Thoracic aorta (tissue), 2 donors: ENCODE measurements around the gene OPN4. TPM values are rescaled to one million over a fixed set of nuclear protein-coding genes. Genes with fewer than 3 reads are reported as not detected.

Experiments used
- ATAC-seq: fragments of 150-250 bp; one replicate; pipeline ENCODE4 v1.8.0; 2017; ENCODE audit warnings: low read depth; ENCODE audit not compliant: insufficient number of reproducible peaks, low FRiP score
- DNase-seq: peaks from one replicate; pipeline ENCODE4 v3.0.0-alpha.2; 2020; ENCODE audit warnings: low spot score
- H3K27ac ChIP-seq, 2 donors: fragments of 200-600 bp; sonication (generic); 1 replicate in 1 of 2; 2 replicates in 1 of 2; pipeline ENCODE4 v1.5.1; 2016; ENCODE audit warnings: mild to moderate bottlenecking in 2 of 2, moderate library complexity in 2 of 2
- H3K27me3 ChIP-seq: fragments of 200-600 bp; sonication (generic); replicated peaks from 2 replicates; pipeline ENCODE4 v1.6.0; 2016; ENCODE audit warnings: mild to moderate bottlenecking; ENCODE audit not compliant: insufficient read depth
- H3K36me3 ChIP-seq: fragments of 200-600 bp; sonication (generic); one replicate; pipeline ENCODE4 v1.5.1; 2016
- H3K4me1 ChIP-seq, 2 donors: fragments of 200-600 bp; sonication (generic); 1 replicate in 1 of 2; 2 replicates in 1 of 2; pipeline versions ENCODE4 v1.5.1 to v1.6.0; 2016; ENCODE audit warnings: low read depth in 2 of 2, mild to moderate bottlenecking in 1 of 2; ENCODE audit not compliant: control insufficient read depth in 1 of 2
- H3K4me3 ChIP-seq: fragments of 200-600 bp; sonication (generic); 2 replicates; pipeline ENCODE4 v1.5.1; 2016; ENCODE audit warnings: mild to moderate bottlenecking
- H3K9me3 ChIP-seq: fragments of 200-600 bp; sonication (generic); 2 replicates; pipeline ENCODE4 v1.5.1; 2016
- CTCF ChIP-seq: fragments of 200-600 bp; sonication (generic); IDR thresholded peaks from one replicate; pipeline ENCODE4 v1.5.1; 2019; ENCODE audit warnings: antibody characterized with exemption
- total RNA-seq, 2 donors: library from RNA; depleted of rRNA; stranded (reverse); fragments of >200 nt; gene quantifications; one replicate each; pipeline versions ENCODE4 v1.1.0 to v1.2.3, GENCODE V29; 2016

The OPN4 gene
- total RNA-seq, 2 donors from 2014 or later: not detected

GRCh38 chr10:86670290-86670811, 16.0 kb downstream of the OPN4 start:
- TF ChIP-seq CTCF: no peak
- peaks cover 42 to 79% of the 10 kb centered on the region in 2 donors for H3K4me1 ChIP-seq
- H3K27me3 ChIP-seq: no peaks in the 10 kb centered on the region
- peak overlapping the region; percentile 72 for H3K4me3 ChIP-seq
- H3K9me3 ChIP-seq: no peaks in the 10 kb centered on the region
- peak overlapping the region; percentile 85 to 94 for H3K27ac ChIP-seq
- no peak for DNase-seq
- peaks cover 5% of the 10 kb centered on the region for H3K36me3 ChIP-seq
- ATAC-seq: no peak

- Histone ChIP-seq H3K27me3 (no peaks in the 10 kb centered on the region), H3K36me3 (peaks cover 5% of the 10 kb centered on the region), H3K4me1 (peaks cover 45 to 85% of the 10 kb centered on the region in 2 donors), H3K9me3 (no peaks in the 10 kb centered on the region), H3K4me3 (peak overlapping the region; percentile 72), H3K27ac (peak overlapping the region; percentile 85 to 94)
- TF ChIP-seq CTCF: no peak
- ATAC-seq: no peak
- no peak for DNase-seq
These were observed 16.5 kb downstream of the OPN4 start for GRCh38 chr10:86670876-86671275.

GRCh38 chr10:86671419-86671818, 17.1 kb downstream of the OPN4 start:
- no peak for TF ChIP-seq CTCF
- no peak for ATAC-seq
- peak overlapping the region; percentile 72 for H3K4me3 ChIP-seq
- H3K4me1 ChIP-seq: peaks cover 45 to 90% of the 10 kb centered on the region in 2 donors
- H3K27me3 ChIP-seq: no peaks in the 10 kb centered on the region
- H3K9me3 ChIP-seq: no peaks in the 10 kb centered on the region
- H3K27ac ChIP-seq: peak overlapping the region; percentile 85 to 94
- peaks cover 5% of the 10 kb centered on the region for H3K36me3 ChIP-seq
- no peak for DNase-seq

GRCh38 chr10:86671985-86672710, 17.8 kb downstream of the OPN4 start:
- Histone ChIP-seq H3K9me3 (no peaks in the 10 kb centered on the region), H3K4me1 (peaks cover 49 to 90% of the 10 kb centered on the region in 2 donors), H3K36me3 (peaks cover 5% of the 10 kb centered on the region), H3K27me3 (no peaks in the 10 kb centered on the region), H3K27ac (peak overlapping the region; percentile 85 to 94), H3K4me3 (peak overlapping the region; percentile 72)
- DNase-seq: no peak
- ATAC-seq: no peak
- TF ChIP-seq CTCF: no peak

GRCh38 chr10:86673216-86673826, 19.0 kb downstream of the OPN4 start:
- Histone ChIP-seq H3K4me1 (peaks cover 43 to 82% of the 10 kb centered on the region in 2 donors), H3K9me3 (no peaks in the 10 kb centered on the region), H3K36me3 (peaks cover 5% of the 10 kb centered on the region), H3K27me3 (no peaks in the 10 kb centered on the region), H3K4me3 (peak overlapping the region; percentile 72), H3K27ac (peak overlapping the region; percentile 85 to 94)
- no peak for ATAC-seq
- DNase-seq: no peak
- TF ChIP-seq CTCF: no peak
